HepG2 (cell line): ENCODE measurements around the gene TECTA. TPM values are rescaled to one million over a fixed set of nuclear protein-coding genes. Genes with fewer than 3 reads are reported as not detected.
A peak's percentile ranks its signal among the peaks of the same experiment; 100 is the strongest.

Experiments used
- AHDC1 ChIP-seq: sonication (generic); formaldehyde crosslinking; IDR thresholded peaks from 2 replicates; pipeline ENCODE4 v1.5.1; 2020; ENCODE audit warnings: mild to moderate bottlenecking, missing genetic modification reagents, borderline replicate concordance
- ATAD3A ChIP-seq: sonication (generic); formaldehyde crosslinking; IDR thresholded peaks from 2 replicates; pipeline ENCODE4 v1.4.0; 2020; ENCODE audit warnings: missing genetic modification reagents
- ATF7 ChIP-seq, 2 experiments: fragments of 450-650 bp in 1 of 2; sonication (generic) in 1 of 2; formaldehyde crosslinking in 1 of 2; IDR thresholded peaks; 2 replicates each; pipeline versions ENCODE4 v1.4.0 to v1.6.1; 2016 to 2020; ENCODE audit warnings: antibody characterized with exemption in 1 of 2, mild to moderate bottlenecking in 1 of 2, missing genetic modification reagents in 1 of 2
- ATRX ChIP-seq: sonication (generic); formaldehyde crosslinking; IDR thresholded peaks from 2 replicates; pipeline ENCODE4 v1.4.0; 2020; ENCODE audit warnings: missing genetic modification reagents, borderline replicate concordance
- EP300 ChIP-seq, 3 experiments: sonication (generic) in 1 of 3; formaldehyde crosslinking in 1 of 3; IDR thresholded peaks; 2 replicates each; pipeline versions ENCODE4 v1.5.1 to v1.6.1; 2011 to 2020; ENCODE audit warnings: low read depth in 2 of 3, low read length in 2 of 3, borderline replicate concordance in 1 of 3, improper control_type of control experiment in 1 of 3, mild to moderate bottlenecking in 1 of 3, missing genetic modification reagents in 1 of 3, moderate library complexity in 1 of 3
- HOXA5 ChIP-seq: sonication (generic); formaldehyde crosslinking; IDR thresholded peaks from 2 replicates; pipeline ENCODE4 v1.4.0; 2020; ENCODE audit warnings: missing genetic modification reagents
- JUND ChIP-seq: sonication (generic); formaldehyde crosslinking; IDR thresholded peaks from 2 replicates; pipeline ENCODE4 v1.8.0; 2022; ENCODE audit warnings: mild to moderate bottlenecking, missing genetic modification reagents
- PHF8 ChIP-seq: sonication (generic); formaldehyde crosslinking; IDR thresholded peaks from 2 replicates; pipeline ENCODE4 v1.5.0; 2020; ENCODE audit warnings: missing genetic modification reagents
- SOX13 ChIP-seq, 3 experiments: fragments of 450-650 bp in 1 of 3; sonication (generic) in 1 of 3; formaldehyde crosslinking in 1 of 3; IDR thresholded peaks in 2 of 3; conservative IDR thresholded peaks in 1 of 3; 2 replicates each; pipeline versions ENCODE4 v1.5.0 to v1.6.1; 2016 to 2020; ENCODE audit warnings: antibody characterized with exemption in 1 of 3, mild to moderate bottlenecking in 1 of 3, missing compliant biosample characterization in 1 of 3, missing genetic modification reagents in 1 of 3, moderate library complexity in 1 of 3
- YEATS4 ChIP-seq: sonication (generic); formaldehyde crosslinking; IDR thresholded peaks from 2 replicates; pipeline ENCODE4 v1.4.0; 2020; ENCODE audit warnings: missing genetic modification reagents, borderline replicate concordance
- ZNF232 ChIP-seq: sonication (generic); formaldehyde crosslinking; IDR thresholded peaks from 2 replicates; pipeline ENCODE4 v1.4.0; 2020; ENCODE audit warnings: missing genetic modification reagents, borderline replicate concordance
- ZNF383 ChIP-seq: sonication (generic); formaldehyde crosslinking; IDR thresholded peaks from 2 replicates; pipeline ENCODE4 v1.4.0; 2020; ENCODE audit warnings: missing genetic modification reagents, mild to moderate bottlenecking, borderline replicate concordance
- ZNF570 ChIP-seq: sonication (generic); formaldehyde crosslinking; IDR thresholded peaks from 2 replicates; pipeline ENCODE4 v1.4.0; 2020; ENCODE audit warnings: mild to moderate bottlenecking, missing genetic modification reagents, borderline replicate concordance
- polyA plus RNA-seq, 8 experiments: library from polyadenylated mRNA; depleted of rRNA in 3 of 8; stranded (reverse) in 7 of 8; unstranded in 1 of 8; fragments of >200 nt; fragmentation: Illumina TruSeq in 4 of 8; extraction: Trizol in 4 of 8; gene quantifications; 2 replicates each; pipeline versions ENCODE4 v1.2.1 to v1.2.3, GENCODE V29; 2011 to 2016; ENCODE audit warnings: low read depth in 4 of 8, missing spikeins in 1 of 8, mixed read lengths in 1 of 8; ENCODE audit not compliant: insufficient read depth in 1 of 8
- total RNA-seq, 5 experiments: library from RNA; depleted of rRNA; stranded (reverse); fragments of >200 nt; fragmentation: Illumina TruSeq; extraction: Trizol; gene quantifications; 2 replicates each; pipeline ENCODE4 v1.2.3, GENCODE V29; 2016; ENCODE audit warnings: low read depth in 1 of 5
- TF ChIP-seq, protein P1 (sequence below): sonication (generic); formaldehyde crosslinking; IDR thresholded peaks from 2 replicates; pipeline ENCODE4 v1.4.0; 2020; ENCODE audit warnings: missing genetic modification reagents
- TF ChIP-seq, protein P2 (sequence below): sonication (generic); formaldehyde crosslinking; IDR thresholded peaks from 2 replicates; pipeline ENCODE4 v1.8.0; 2022; ENCODE audit warnings: mild to moderate bottlenecking, missing genetic modification reagents, borderline replicate concordance

The TECTA gene
- total and polyA plus RNA-seq, 2 of the 13 experiments (the other 11 are each of a cell fraction or from before 2014, with no cell fraction given) = 0.04 to 0.17 TPM

GRCh38 chr11:121231576-121232278 lies 130.7 kb downstream of the TECTA start (continued):
- TF ChIP-seq ATRX (no peak), ZNF232 (CRISPR knock-in tag) (no peak), PHF8 (CRISPR knock-in tag) (no peak), JUND (CRISPR knock-in tag) (peak; percentile 62; the same call in 1 of the 2 replicates), ATAD3A (CRISPR knock-in tag) (no peak), EP300 (IDR thresholded peaks at IDR 0.05; ENCODE audit: low read depth in 2 of 2, low read length in 2 of 2) (peak in 1 of 2 experiments; percentile 53; a peak in 2 of 4 replicates), EP300 (CRISPR knock-in tag; IDR thresholded peaks at IDR 0.05; ENCODE audit: borderline replicate concordance) (no peak), SOX13 (IDR thresholded peaks at IDR 0.05) (no peak), SOX13 (CRISPR knock-in tag; conservative IDR thresholded peaks at IDR 0.05 in 1 of 2, IDR thresholded peaks at IDR 0.05 in 1 of 2) (peak in 1 of 2 experiments; percentile 20; a peak in 1 of 4 replicates), ATF7 (IDR thresholded peaks at IDR 0.05) (no peak), ATF7 (CRISPR knock-in tag; IDR thresholded peaks at IDR 0.05) (no peak), AHDC1 (CRISPR knock-in tag) (peak; percentile 93; the same call in 1 of the 2 replicates), ZNF570 (CRISPR knock-in tag) (no peak), HOXA5 (no peak), YEATS4 (CRISPR knock-in tag) (no peak; the same call in 1 of the 2 replicates), ZNF383 (CRISPR knock-in tag) (no peak)
- TF ChIP-seq, protein P1, sequence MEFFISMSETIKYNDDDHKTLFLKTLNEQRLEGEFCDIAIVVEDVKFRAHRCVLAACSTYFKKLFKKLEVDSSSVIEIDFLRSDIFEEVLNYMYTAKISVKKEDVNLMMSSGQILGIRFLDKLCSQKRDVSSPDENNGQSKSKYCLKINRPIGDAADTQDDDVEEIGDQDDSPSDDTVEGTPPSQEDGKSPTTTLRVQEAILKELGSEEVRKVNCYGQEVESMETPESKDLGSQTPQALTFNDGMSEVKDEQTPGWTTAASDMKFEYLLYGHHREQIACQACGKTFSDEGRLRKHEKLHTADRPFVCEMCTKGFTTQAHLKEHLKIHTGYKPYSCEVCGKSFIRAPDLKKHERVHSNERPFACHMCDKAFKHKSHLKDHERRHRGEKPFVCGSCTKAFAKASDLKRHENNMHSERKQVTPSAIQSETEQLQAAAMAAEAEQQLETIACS (CRISPR knock-in tag) = no peak
- TF ChIP-seq, protein P2, sequence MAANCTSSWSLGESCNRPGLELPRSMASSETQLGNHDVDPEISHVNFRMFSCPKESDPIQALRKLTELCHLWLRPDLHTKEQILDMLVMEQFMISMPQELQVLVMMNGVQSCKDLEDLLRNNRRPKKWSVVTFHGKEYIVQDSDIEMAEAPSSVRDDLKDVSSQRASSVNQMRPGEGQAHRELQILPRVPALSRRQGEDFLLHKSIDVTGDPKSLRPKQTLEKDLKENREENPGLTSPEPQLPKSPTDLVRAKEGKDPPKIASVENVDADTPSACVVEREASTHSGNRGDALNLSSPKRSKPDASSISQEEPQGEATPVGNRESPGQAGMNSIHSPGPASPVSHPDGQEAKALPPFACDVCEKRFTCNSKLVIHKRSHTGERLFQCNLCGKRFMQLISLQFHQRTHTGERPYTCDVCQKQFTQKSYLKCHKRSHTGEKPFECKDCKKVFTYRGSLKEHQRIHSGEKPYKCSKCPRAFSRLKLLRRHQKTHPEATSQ = no peak
